GM19397 (cell line): ENCODE measurements around the gene KRTAP6-1.

Source experiments
- ATAC-seq: cut with Tn5 transposase; IDR thresholded peaks from one replicate; pipeline ENCODE4 v1.9.1; 2021; ENCODE audit warnings: mild to moderate bottlenecking, moderate library complexity; ENCODE audit not compliant: unreplicated experiment

The KRTAP6-1 gene

DNA sequence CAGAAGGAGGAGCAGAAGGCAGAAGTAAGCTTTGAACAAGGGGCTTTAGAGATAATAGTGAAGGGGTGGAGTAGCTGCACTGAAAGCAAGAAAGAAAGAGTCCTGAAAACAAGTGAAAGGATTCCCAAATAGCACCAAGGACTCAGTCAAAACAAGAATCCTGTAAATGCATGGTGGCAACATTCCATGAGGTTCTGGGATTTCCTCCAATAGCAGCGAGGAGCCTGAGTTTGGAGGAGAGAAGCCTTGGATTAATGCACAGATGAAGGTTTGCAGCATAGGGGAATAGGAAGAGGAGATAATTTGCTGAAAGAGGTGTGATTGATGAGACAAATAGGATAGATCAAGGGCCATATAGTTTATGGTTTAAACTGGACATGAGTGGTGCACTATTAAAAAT lies 34.4 kb downstream of the KRTAP6-1 start:
- ATAC-seq = no peak

GRCh38 chr21:30577766-30578165 lies 36.0 kb downstream of the KRTAP6-1 start:
- no peak for ATAC-seq

DNA sequence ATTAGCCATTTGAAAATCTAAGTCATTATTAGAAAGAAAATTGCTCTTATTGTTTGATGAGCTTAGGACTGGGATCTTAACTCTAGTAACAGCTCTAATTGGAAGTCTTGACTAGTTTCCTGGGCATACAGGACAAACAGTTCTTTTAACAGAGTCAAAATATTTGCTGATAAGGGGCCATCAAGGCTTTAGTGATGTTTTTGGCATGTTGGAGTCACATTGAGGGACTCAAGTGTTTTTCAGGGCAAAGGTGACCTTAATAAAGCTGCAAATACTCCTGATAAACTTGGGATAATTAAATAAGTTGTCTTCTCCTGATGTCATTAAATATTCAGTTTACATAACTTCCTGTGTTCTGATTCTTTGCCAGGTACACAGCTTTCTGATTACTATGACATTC lies 46.1 kb downstream of the KRTAP6-1 start:
- ATAC-seq = no peak

DNA sequence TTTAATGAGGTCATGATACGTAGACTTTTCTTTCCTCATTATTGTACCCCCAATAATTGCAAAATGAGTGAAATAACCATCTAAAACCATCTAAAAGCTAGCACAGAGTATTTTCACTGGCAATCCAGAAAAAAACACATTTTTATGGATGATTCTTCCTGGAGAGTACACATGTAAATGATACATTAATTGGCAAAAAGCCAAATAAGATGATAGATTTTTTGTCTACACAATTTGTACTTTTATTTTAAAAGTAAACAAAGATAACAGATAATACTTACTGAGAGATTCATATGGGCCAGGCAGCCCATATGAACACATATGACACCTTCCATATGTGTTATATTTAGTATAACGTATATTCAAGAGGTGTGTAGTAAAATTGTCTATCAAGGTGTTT lies 50.1 kb downstream of the KRTAP6-1 start:
- ATAC-seq = no peak
